ENCODE results near the gene TTC7B. TPM values are rescaled to one million over a fixed set of nuclear protein-coding genes. Genes with fewer than 3 reads are reported as not detected.

TTC7B gene
- total and polyA plus RNA-seq, 10 of the 15 experiments (the other 5 are each of a cell fraction or from before 2014, with no cell fraction given) = under 0.01 to 1.1 (median 0.26) TPM; not detected in 2

DNA sequence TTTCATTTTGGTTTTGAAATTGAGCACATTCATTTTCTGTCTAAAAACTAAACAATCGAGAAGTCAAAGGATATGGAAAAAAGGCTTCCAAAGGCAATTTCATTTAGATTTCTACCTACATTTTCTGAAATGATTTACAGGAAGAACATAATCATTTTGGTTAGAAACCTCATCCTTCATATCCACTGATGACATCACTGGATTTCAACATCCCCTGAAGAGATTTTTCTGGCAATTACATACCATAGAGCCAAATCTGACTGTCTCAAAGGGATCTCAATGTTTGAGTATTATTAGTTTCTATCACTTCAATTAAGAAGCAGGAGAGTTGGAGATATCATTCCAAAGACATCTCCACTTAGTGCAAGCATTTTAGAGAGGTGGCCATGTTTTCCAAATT, 137.8 kb downstream of the TTC7B start (continued):
- no peak for TF ChIP-seq POLR2AphosphoS5 (IDR thresholded peaks at IDR 0.05; ENCODE audit: low read length)
- no peak for TF ChIP-seq SP1 (IDR thresholded peaks at IDR 0.05; ENCODE audit: low read depth, low read length)

- no peak overlapping the region for H3K4me2 ChIP-seq (ENCODE audit: control insufficient read depth, insufficient read depth)
- no peak overlapping the region for H3K9ac ChIP-seq (ENCODE audit: control insufficient read depth, insufficient read depth, low read length)
- H3K27me3 ChIP-seq (replicated peaks in 1 of 2; ENCODE audit: control insufficient read depth in 2 of 2, insufficient read depth in 2 of 2, low read length in 1 of 2) = peaks cover 2 to 3% of the 10 kb centered on the region in 2 experiments; a peak in 3 of 4 replicates
- in situ Hi-C loops (cut with MboI) (no loop called here), intact Hi-C loops (cut with micrococcal nuclease; ENCODE audit: unreplicated experiment) (no loop called here)
- WGBS (ENCODE audit: insufficient coverage, insufficient replicate concordance, low lambda C conversion rate, missing lambda C conversion rate) = 37% methylated on average over 5 of the region's 5 CpGs
- no peaks in the 10 kb centered on the region for H3K9me3 ChIP-seq (replicated peaks; ENCODE audit: control insufficient read depth, insufficient read depth, low read length)
- H3K4me3 ChIP-seq = no peak overlapping the region
- no peak overlapping the region for H2AFZ ChIP-seq (ENCODE audit: control insufficient read depth, low read depth, low read length)
- ChIA-PET RAD21 (ENCODE audit: unreplicated experiment) (no interaction called here), SMC1A (ENCODE audit: uncharacterized antibody, unreplicated experiment) (interaction anchor here (0.6 kb wide), 1 partner anchor 495 kb away, joined by 4 read pairs; no protein-coding TSS in a partner anchor), POLR2A (no interaction called here), CTCF (no interaction called here)
- BruUV-seq (replicated peaks) = no TSS peak
- FAIRE-seq (no peak), ATAC-seq (no peak), DNase-seq (ENCODE audit: low read depth, low spot score) (no peak)
- TF ChIP-seq MXI1 (IDR thresholded peaks at IDR 0.05; ENCODE audit: low read depth, low read length) = no peak
- TF ChIP-seq KDM1A (IDR thresholded peaks at IDR 0.05; ENCODE audit: borderline replicate concordance) = no peak
- TF ChIP-seq EGR1 (IDR thresholded peaks at IDR 0.05; ENCODE audit: borderline replicate concordance in 1 of 2, low read depth in 2 of 2, low read length in 2 of 2) = no peak
- no peak for TF ChIP-seq PAX8 (IDR thresholded peaks at IDR 0.05)
- no peak for TF ChIP-seq SMC3 (IDR thresholded peaks at IDR 0.05; ENCODE audit: borderline replicate concordance, low read length)
- no peak for TF ChIP-seq RELB (IDR thresholded peaks at IDR 0.05; ENCODE audit: low read depth)
- no peak for TF ChIP-seq CHD2 (IDR thresholded peaks at IDR 0.05; ENCODE audit: borderline replicate concordance, low read depth, low read length)
- TF ChIP-seq SREBF2 (IDR thresholded peaks at IDR 0.05; ENCODE audit: low read length) = no peak
- TF ChIP-seq, protein P1, sequence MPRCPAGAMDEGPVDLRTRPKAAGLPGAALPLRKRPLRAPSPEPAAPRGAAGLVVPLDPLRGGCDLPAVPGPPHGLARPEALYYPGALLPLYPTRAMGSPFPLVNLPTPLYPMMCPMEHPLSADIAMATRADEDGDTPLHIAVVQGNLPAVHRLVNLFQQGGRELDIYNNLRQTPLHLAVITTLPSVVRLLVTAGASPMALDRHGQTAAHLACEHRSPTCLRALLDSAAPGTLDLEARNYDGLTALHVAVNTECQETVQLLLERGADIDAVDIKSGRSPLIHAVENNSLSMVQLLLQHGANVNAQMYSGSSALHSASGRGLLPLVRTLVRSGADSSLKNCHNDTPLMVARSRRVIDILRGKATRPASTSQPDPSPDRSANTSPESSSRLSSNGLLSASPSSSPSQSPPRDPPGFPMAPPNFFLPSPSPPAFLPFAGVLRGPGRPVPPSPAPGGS (IDR thresholded peaks at IDR 0.05; ENCODE audit: borderline replicate concordance, insufficient read depth, low read depth, low read length, poor library complexity, severe bottlenecking) = no peak
- TF ChIP-seq BRCA1 (IDR thresholded peaks at IDR 0.05; ENCODE audit: low read depth, low read length) = no peak
- TF ChIP-seq STAT3 (IDR thresholded peaks at IDR 0.05; ENCODE audit: low read depth, low read length) = no peak
- TF ChIP-seq BMI1 (IDR thresholded peaks at IDR 0.05; ENCODE audit: borderline replicate concordance) = no peak
- no peak overlapping the region for H3K27ac ChIP-seq (ENCODE audit: control insufficient read depth, insufficient read depth)
- H4K20me1 ChIP-seq (ENCODE audit: control insufficient read depth, insufficient read depth) = no peaks in the 10 kb centered on the region
- H3K4me1 ChIP-seq (ENCODE audit: control insufficient read depth, insufficient read depth, low read length) = no peaks in the 10 kb centered on the region
- no peaks in the 10 kb centered on the region for H3K79me2 ChIP-seq (ENCODE audit: control insufficient read depth, insufficient read depth, low read length)
- no peaks in the 10 kb centered on the region for H3K36me3 ChIP-seq (ENCODE audit: control insufficient read depth in 2 of 2, insufficient read depth in 2 of 2, low read length in 1 of 2)
These were observed 138.7 kb downstream of the TTC7B start for GRCh38 chr14:90677484-90678050.
